ENCODE results near the gene MED26. TPM values are rescaled to one million over a fixed set of nuclear protein-coding genes. Genes with fewer than 3 reads are reported as not detected.

The MED26 gene
- total RNA-seq, 4 donors from 2014 or later = 4.4 to 12.9 (median 8.4) TPM

DNA sequence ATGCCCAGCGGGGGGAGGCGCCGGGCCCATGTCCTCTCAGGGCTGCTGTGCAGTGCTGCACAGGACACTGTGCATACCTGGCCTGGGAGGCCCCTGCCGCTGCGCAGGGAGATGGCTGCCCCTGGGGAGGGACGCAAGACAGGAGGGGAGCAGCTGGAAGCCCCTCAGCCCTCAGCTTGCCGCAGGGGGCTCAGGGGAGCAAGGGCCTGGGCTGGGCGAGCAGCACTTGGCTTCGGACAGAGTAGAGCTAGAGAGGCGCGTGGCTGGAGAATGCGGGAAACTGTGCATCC lies 96.7 kb downstream of the MED26 start:
- intact Hi-C loops (cut with DNase I) = no loop called here
- no peaks in the 10 kb centered on the region for H3K27me3 ChIP-seq
- no peak overlapping the region for H3K4me3 ChIP-seq (replicated peaks in 1 of 3)
- peaks cover 88 to 91% of the 10 kb centered on the region in 2 donors for H3K36me3 ChIP-seq
- TF ChIP-seq, protein P1, sequence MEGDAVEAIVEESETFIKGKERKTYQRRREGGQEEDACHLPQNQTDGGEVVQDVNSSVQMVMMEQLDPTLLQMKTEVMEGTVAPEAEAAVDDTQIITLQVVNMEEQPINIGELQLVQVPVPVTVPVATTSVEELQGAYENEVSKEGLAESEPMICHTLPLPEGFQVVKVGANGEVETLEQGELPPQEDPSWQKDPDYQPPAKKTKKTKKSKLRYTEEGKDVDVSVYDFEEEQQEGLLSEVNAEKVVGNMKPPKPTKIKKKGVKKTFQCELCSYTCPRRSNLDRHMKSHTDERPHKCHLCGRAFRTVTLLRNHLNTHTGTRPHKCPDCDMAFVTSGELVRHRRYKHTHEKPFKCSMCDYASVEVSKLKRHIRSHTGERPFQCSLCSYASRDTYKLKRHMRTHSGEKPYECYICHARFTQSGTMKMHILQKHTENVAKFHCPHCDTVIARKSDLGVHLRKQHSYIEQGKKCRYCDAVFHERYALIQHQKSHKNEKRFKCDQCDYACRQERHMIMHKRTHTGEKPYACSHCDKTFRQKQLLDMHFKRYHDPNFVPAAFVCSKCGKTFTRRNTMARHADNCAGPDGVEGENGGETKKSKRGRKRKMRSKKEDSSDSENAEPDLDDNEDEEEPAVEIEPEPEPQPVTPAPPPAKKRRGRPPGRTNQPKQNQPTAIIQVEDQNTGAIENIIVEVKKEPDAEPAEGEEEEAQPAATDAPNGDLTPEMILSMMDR (IDR thresholded peaks at IDR 0.05) = no peak
- TF ChIP-seq POLR2A (IDR thresholded peaks at IDR 0.05) = no peak
- WGBS, 2 donors = 96 to 97% methylated on average over 10 to 11 of the region's 12 CpGs
- H3K9me3 ChIP-seq = no peaks in the 10 kb centered on the region
- H3K27ac ChIP-seq = no peak overlapping the region
- DNase-seq = no peak
- H3K4me1 ChIP-seq = no peaks in the 10 kb centered on the region

DNA sequence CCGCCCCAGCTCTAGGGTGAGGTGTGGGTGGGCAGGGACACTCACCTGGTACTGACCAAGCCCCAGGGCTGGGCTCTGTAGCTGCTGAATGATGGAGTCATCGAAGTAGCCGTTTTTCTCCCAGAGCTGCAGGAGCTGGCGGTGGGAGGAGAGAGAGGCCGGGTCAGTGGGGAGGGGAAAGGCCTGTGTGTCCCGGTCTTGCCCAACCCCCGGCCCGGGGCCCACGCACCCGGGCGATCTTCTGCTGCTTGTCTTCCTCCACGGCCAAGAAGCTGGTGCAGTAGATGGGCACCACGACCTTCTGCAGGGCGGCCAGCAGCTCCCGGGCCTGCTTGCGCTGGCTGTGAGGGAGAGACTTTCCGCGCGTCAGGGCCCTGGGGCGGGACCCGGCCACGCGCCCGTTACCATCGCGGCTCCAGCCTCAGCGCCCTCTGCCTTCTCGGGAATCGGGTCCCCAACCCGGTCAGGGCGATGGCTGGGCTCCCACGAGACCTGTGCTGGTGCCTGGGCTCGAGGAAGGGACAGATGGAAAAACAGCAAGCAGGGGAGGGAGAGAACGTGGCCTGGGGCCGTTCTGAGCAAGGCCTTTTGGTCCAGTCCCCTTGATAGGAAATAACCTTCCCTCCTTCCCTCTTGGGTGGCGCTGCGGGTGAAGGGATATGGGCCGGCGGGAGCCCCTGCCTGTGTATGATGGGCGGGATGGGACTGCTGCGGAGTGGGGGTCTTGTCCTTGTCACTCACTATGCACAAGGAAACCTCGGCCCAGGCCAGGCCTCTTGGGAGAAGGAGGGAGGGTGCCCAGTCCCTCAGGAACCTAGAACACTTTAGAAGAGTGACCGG lies 97.2 kb downstream of the MED26 start:
- H3K27me3 ChIP-seq = no peaks in the 10 kb centered on the region
- peaks cover 88 to 93% of the 10 kb centered on the region in 2 donors for H3K36me3 ChIP-seq
- 91 to 96% methylated on average over 12 to 29 of the region's 43 CpGs for WGBS, 2 donors
- DNase-seq = no peak
- no peak overlapping the region for H3K4me3 ChIP-seq (replicated peaks in 1 of 3)
- TF ChIP-seq, protein P1 (IDR thresholded peaks at IDR 0.05) = no peak
- TF ChIP-seq POLR2A (IDR thresholded peaks at IDR 0.05) = no peak
- H3K27ac ChIP-seq = no peak overlapping the region
- no peaks in the 10 kb centered on the region for H3K4me1 ChIP-seq
- H3K9me3 ChIP-seq = no peaks in the 10 kb centered on the region
- intact Hi-C loops (cut with DNase I) = no loop called here

DNA sequence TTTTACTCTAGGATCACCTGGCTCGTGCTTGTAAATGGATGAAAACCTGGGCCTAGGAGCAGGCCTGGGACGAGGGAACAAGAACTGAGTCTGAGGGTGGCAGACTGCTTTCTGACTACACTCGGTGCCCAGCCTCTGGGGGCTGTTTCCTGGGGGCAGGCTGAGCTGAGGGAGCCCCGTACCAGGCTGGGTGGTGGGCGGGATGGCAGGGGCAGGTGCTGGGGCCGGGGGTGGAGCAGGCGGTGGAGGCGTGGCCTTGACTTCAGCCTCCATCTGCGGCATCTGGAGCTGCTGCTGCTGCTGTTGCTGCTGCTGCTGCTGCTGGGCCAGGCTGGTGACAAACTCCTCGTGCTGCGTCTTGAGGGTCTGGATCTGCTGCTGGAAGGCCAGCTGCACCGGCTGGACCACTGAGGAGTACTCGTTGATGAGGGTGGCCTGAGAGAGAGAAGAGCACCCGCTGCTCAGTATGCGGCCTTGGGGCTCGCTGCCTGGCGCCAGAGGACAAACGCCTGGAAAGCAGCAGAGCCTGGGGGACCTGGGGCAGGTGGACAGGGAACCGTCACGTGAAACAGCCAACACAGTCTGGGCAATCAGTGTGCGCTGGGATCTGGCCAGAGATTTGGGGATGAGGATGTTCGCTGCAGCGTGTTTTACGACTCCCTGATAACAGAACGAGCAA lies 98.4 kb downstream of the MED26 start:
- Histone ChIP-seq H3K9me3 (no peaks in the 10 kb centered on the region), H3K27ac (no peak overlapping the region), H3K4me1 (no peaks in the 10 kb centered on the region), H3K36me3 (peaks cover 91 to 94% of the 10 kb centered on the region in 2 donors), H3K27me3 (no peaks in the 10 kb centered on the region), H3K4me3 (replicated peaks in 1 of 3) (no peak overlapping the region)
- TF ChIP-seq, protein P1 (IDR thresholded peaks at IDR 0.05) = no peak
- TF ChIP-seq POLR2A (IDR thresholded peaks at IDR 0.05) = no peak
- DNase-seq = no peak
- 92 to 95% methylated on average over 11 to 23 of the region's 25 CpGs for WGBS, 2 donors
- intact Hi-C loops (cut with DNase I) = no loop called here

DNA sequence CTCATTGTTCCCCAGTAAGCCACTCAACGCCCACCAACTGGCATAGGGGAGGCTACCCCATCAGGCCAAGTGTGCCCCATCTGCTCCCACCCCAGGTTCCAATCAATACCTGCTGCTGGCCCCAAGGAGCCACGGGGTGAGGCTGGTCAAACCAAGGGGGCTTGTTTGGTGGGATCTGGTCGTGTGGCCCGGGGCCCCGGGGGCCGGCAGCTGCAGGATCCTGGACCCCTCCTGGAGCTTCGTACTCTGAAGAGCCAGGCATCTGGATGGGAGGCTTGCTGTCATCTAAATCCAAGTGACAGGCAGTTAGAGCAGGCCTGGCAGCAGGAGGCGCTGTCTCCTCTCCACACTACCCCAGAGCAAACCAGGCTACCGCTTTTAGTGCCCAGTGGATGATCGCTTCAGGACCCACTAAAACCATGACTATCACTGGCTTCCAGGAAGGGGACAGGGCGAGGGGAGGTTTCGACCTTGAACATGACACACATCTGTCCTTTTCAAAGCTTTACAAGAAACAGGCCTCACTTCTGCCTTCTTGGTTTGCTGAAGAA lies 100.0 kb downstream of the MED26 start:
- H3K4me1 ChIP-seq = no peaks in the 10 kb centered on the region
- peaks cover 90 to 95% of the 10 kb centered on the region in 2 donors for H3K36me3 ChIP-seq
- no peak overlapping the region for H3K27ac ChIP-seq
- TF ChIP-seq POLR2A (IDR thresholded peaks at IDR 0.05) = no peak
- TF ChIP-seq, protein P1 (IDR thresholded peaks at IDR 0.05) = peak in 1 of 6 experiments; percentile 10
- intact Hi-C loops (cut with DNase I) = no loop called here
- no peak overlapping the region for H3K4me3 ChIP-seq (replicated peaks in 1 of 3)
- no peaks in the 10 kb centered on the region for H3K9me3 ChIP-seq
- no peaks in the 10 kb centered on the region for H3K27me3 ChIP-seq
- DNase-seq = no peak
- WGBS, 2 donors = 87 to 89% methylated on average over 3 to 11 of the region's 12 CpGs
